SK-N-SH (cell line): ENCODE data around the gene MND1. TPM values are rescaled to one million over a fixed set of nuclear protein-coding genes. Genes with fewer than 3 reads are reported as not detected.

Source experiments
- CTCF ChIA-PET: fragments of 300-600, 350-600 bp; formaldehyde crosslinking; extraction: SDS; loops from one replicate; lab custom pipeline; 2021; lab: Yijun Ruan, JAX
- POLR2A ChIA-PET: fragments of 350-600 bp; sonication (Branson Sonifier 250); formaldehyde crosslinking; extraction: SDS; loops from one replicate; lab custom pipeline; 2020; ENCODE audit warnings: antibody characterized with exemption, inconsistent platforms; lab: Yijun Ruan, JAX
- DNase-seq: peaks from one replicate; pipeline ENCODE4 v3.0.0; 2012
- H2AFZ ChIP-seq: fragments of 200-600 bp; sonication (generic); 2 replicates; pipeline ENCODE4 v1.8.1; 2016; ENCODE audit warnings: antibody characterized with exemption, mild to moderate bottlenecking, low read depth
- H3F3A ChIP-seq: fragments of 200-600 bp; sonication (generic); replicated peaks from 2 replicates; pipeline ENCODE3; 2016; ENCODE audit warnings: antibody characterized with exemption, mild to moderate bottlenecking; ENCODE audit not compliant: insufficient read depth
- H3K27ac ChIP-seq, 2 experiments: fragments of 200-500 bp in 1 of 2; fragments of 200-600 bp in 1 of 2; sonication (Bioruptor generic) in 1 of 2; sonication (generic), shearing (Covaris generic) in 1 of 2; 2 replicates each; pipeline versions ENCODE4 v1.5.1 to v1.6.1; 2014 to 2016; ENCODE audit warnings: low read depth in 2 of 2, inconsistent platforms in 1 of 2, low read length in 1 of 2, mild to moderate bottlenecking in 1 of 2, mixed read lengths in 1 of 2
- H3K27me3 ChIP-seq: fragments of 200-600 bp; sonication (generic), shearing (Covaris generic); 2 replicates; pipeline ENCODE4 v1.6.1; 2016; ENCODE audit warnings: mixed run types; ENCODE audit not compliant: insufficient read depth
- H3K36me3 ChIP-seq, 2 experiments: fragments of 200-500 bp in 1 of 2; fragments of 200-600 bp in 1 of 2; sonication (Bioruptor generic) in 1 of 2; sonication (generic) in 1 of 2; replicated peaks in 1 of 2; 2 replicates each; pipeline versions ENCODE3 to v1.5.1; 2014 to 2016; ENCODE audit warnings: low read length in 1 of 2, mild to moderate bottlenecking in 1 of 2; ENCODE audit not compliant: insufficient read depth in 2 of 2, control insufficient read depth in 1 of 2
- H3K4me1 ChIP-seq, 2 experiments: fragments of 200-500 bp in 1 of 2; fragments of 200-600 bp in 1 of 2; sonication (Bioruptor generic) in 1 of 2; sonication (generic), shearing (Covaris generic) in 1 of 2; 2 replicates each; pipeline versions ENCODE4 v1.5.1 to v1.6.1; 2014 to 2016; ENCODE audit warnings: low read depth in 1 of 2, low read length in 1 of 2, mixed run types in 1 of 2; ENCODE audit not compliant: insufficient read depth in 2 of 2, control insufficient read depth in 1 of 2
- H3K4me2 ChIP-seq: fragments of 200-600 bp; sonication (generic), shearing (Covaris generic); 2 replicates; pipeline ENCODE4 v1.6.1; 2017; ENCODE audit warnings: mixed run types
- H3K4me3 ChIP-seq, 2 experiments: fragments of 200-500 bp in 1 of 2; fragments of 200-600 bp in 1 of 2; sonication (Bioruptor generic) in 1 of 2; sonication (generic), shearing (Covaris generic) in 1 of 2; 2 replicates each; pipeline versions ENCODE4 v1.5.1 to v1.8.1; 2014 to 2016; ENCODE audit warnings: low read depth in 2 of 2, inconsistent platforms in 1 of 2, low read length in 1 of 2, mild to moderate bottlenecking in 1 of 2, mixed read lengths in 1 of 2, moderate library complexity in 1 of 2
- H3K79me2 ChIP-seq: fragments of 200-600 bp; sonication (generic); 2 replicates; pipeline ENCODE4 v1.8.1; 2017; ENCODE audit warnings: mild to moderate bottlenecking; ENCODE audit not compliant: insufficient read depth
- H3K9ac ChIP-seq: fragments of 200-600 bp; sonication (generic); 2 replicates; pipeline ENCODE4 v1.6.1; 2017; ENCODE audit warnings: mixed run types
- H3K9me2 ChIP-seq: fragments of 200-600 bp; sonication (generic); 2 replicates; pipeline ENCODE4 v1.6.1; 2017; ENCODE audit warnings: mixed run types
- H3K9me3 ChIP-seq: fragments of 200-600 bp; sonication (generic); 2 replicates; pipeline ENCODE4 v1.6.1; 2017; ENCODE audit warnings: mixed run types, mild to moderate bottlenecking, moderate library complexity
- H4K20me1 ChIP-seq: fragments of 200-600 bp; sonication (generic); 2 replicates; pipeline ENCODE4 v1.6.1; 2017; ENCODE audit warnings: mild to moderate bottlenecking, mixed run types; ENCODE audit not compliant: insufficient read depth
- ELF1 ChIP-seq: IDR thresholded peaks from 2 replicates; pipeline ENCODE4 v1.4.0; 2012
- EP300 ChIP-seq, 2 experiments: IDR thresholded peaks; 2 replicates each; pipeline versions ENCODE4 v1.4.0 to v1.6.1; 2012; ENCODE audit warnings: borderline replicate concordance in 1 of 2, low read depth in 1 of 2, low read length in 1 of 2
- EZH2phosphoT487 ChIP-seq: fragments of 200-600 bp; sonication (generic); IDR thresholded peaks from 2 replicates; pipeline ENCODE4 v1.6.1; 2017; ENCODE audit warnings: low read depth, mixed run types, mild to moderate bottlenecking, antibody characterized with exemption, moderate library complexity, borderline replicate concordance
- FOXM1 ChIP-seq: IDR thresholded peaks from 2 replicates; pipeline ENCODE4 v1.4.0; 2012; ENCODE audit warnings: low read depth, mild to moderate bottlenecking
- GATA2 ChIP-seq: sonication (generic); formaldehyde crosslinking; IDR thresholded peaks from 2 replicates; pipeline ENCODE4 v1.5.0; 2020; ENCODE audit warnings: mild to moderate bottlenecking, missing genetic modification reagents
- IRF3 ChIP-seq: fragments of 150-350 bp; IDR thresholded peaks from 2 replicates; pipeline ENCODE4 v1.6.1; 2016; ENCODE audit warnings: mild to moderate bottlenecking, low read depth, low read length
- JUND ChIP-seq: IDR thresholded peaks from 2 replicates; pipeline ENCODE4 v1.4.0; 2012
- MAX ChIP-seq: IDR thresholded peaks from 2 replicates; pipeline ENCODE4 v1.4.0; 2012; ENCODE audit warnings: low read depth
- MEF2A ChIP-seq: IDR thresholded peaks from 2 replicates; pipeline ENCODE4 v1.4.0; 2012; ENCODE audit warnings: low read depth, borderline replicate concordance
- MXI1 ChIP-seq: IDR thresholded peaks from 2 replicates; pipeline ENCODE4 v1.6.1; 2012; ENCODE audit warnings: mild to moderate bottlenecking, low read depth, low read length, improper control_type of control experiment
- NFIC ChIP-seq: IDR thresholded peaks from 2 replicates; pipeline ENCODE4 v1.4.0; 2012; ENCODE audit warnings: borderline replicate concordance
- PBX3 ChIP-seq: IDR thresholded peaks from 2 replicates; pipeline ENCODE4; 2012
- POLR2AphosphoS5 ChIP-seq: IDR thresholded peaks from 2 replicates; pipeline ENCODE4 v1.6.1; 2012; ENCODE audit warnings: low read depth, low read length
- RAD21 ChIP-seq: IDR thresholded peaks from 2 replicates; pipeline ENCODE4 v1.6.1; 2012; ENCODE audit warnings: mild to moderate bottlenecking, low read length
- SIN3A ChIP-seq: IDR thresholded peaks from 2 replicates; pipeline ENCODE4 v1.6.1; 2012; ENCODE audit warnings: low read depth, mild to moderate bottlenecking, low read length, moderate library complexity, borderline replicate concordance
- SMC3 ChIP-seq: IDR thresholded peaks from 2 replicates; pipeline ENCODE4 v1.6.1; 2012; ENCODE audit warnings: low read depth, low read length, improper control_type of control experiment
- TEAD4 ChIP-seq: IDR thresholded peaks from 2 replicates; pipeline ENCODE4 v1.4.0; 2012; ENCODE audit warnings: mild to moderate bottlenecking, borderline replicate concordance; ENCODE audit not compliant: insufficient read depth
- WGBS: methylation state at CpG from one replicate; pipeline ENCODE4 v1.1.6; 2017; ENCODE audit warnings: low lambda C conversion rate; 5-methylcytosine and 5-hydroxymethylcytosine counted together
- polyA plus RNA-seq, 3 experiments: library from polyadenylated mRNA; depleted of rRNA; stranded (reverse); fragments of >200 nt; gene quantifications; 2 replicates each; pipeline ENCODE4 v1.2.3, GENCODE V29; 2012
- TF ChIP-seq, protein P1 (sequence below): IDR thresholded peaks from 2 replicates; pipeline ENCODE4 v1.4.0; 2012; ENCODE audit warnings: low read depth, borderline replicate concordance

The MND1 gene
- polyA plus RNA-seq, 1 of the 3 experiments (the other 2 are of a cell fraction) = 2.4 TPM

DNA sequence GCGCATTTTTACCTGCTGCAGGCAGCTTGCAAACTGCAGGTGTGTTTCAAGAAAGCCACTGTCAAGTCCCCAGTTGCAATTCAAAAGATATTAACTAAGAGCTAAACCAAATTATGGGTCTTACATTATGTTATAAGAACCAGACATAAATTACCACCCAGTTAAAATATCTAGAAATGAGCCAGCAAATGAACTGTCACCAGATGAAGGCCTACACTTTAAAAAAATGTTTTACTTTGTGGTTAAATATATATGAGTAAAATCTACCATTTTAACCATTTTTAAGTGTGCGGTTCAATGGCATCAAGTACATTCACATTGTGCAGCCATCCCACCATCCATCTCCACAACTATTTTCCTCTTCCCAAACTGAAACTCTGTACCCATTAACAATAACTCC lies 89.7 kb downstream of the MND1 start:
- CTCF ChIA-PET = interaction anchor here (1.1 kb wide), 1 partner anchor 25 kb away, joined by 3 read pairs; no protein-coding TSS in a partner anchor
- WGBS = 71% methylated on average over 2 of the region's 2 CpGs
- H3K9me2 ChIP-seq = no peaks in the 10 kb centered on the region

More for the DNA sequence above, 89.7 kb downstream of the MND1 start:
- no peak overlapping the region for H3K27ac ChIP-seq
- H3K9me3 ChIP-seq = no peaks in the 10 kb centered on the region
- H4K20me1 ChIP-seq = no peaks in the 10 kb centered on the region
- no peak for DNase-seq
- H3K9ac ChIP-seq = no peak overlapping the region
- TF ChIP-seq TEAD4 (no peak), POLR2AphosphoS5 (no peak), EZH2phosphoT487 (no peak), RAD21 (no peak), MXI1 (no peak), PBX3 (no peak), IRF3 (no peak), MEF2A (no peak), NFIC (no peak), JUND (no peak), FOXM1 (no peak), SMC3 (no peak), ELF1 (no peak), EP300 (IDR thresholded peaks at IDR 0.05; ENCODE audit: borderline replicate concordance in 1 of 2, low read depth in 1 of 2, low read length in 1 of 2) (no peak), MAX (no peak), SIN3A (no peak), GATA2 (CRISPR knock-in tag) (no peak)
- TF ChIP-seq, protein P1, sequence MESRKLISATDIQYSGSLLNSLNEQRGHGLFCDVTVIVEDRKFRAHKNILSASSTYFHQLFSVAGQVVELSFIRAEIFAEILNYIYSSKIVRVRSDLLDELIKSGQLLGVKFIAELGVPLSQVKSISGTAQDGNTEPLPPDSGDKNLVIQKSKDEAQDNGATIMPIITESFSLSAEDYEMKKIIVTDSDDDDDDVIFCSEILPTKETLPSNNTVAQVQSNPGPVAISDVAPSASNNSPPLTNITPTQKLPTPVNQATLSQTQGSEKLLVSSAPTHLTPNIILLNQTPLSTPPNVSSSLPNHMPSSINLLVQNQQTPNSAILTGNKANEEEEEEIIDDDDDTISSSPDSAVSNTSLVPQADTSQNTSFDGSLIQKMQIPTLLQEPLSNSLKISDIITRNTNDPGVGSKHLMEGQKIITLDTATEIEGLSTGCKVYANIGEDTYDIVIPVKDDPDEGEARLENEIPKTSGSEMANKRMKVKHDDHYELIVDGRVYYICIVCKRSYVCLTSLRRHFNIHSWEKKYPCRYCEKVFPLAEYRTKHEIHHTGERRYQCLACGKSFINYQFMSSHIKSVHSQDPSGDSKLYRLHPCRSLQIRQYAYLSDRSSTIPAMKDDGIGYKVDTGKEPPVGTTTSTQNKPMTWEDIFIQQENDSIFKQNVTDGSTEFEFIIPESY = no peak
- H3K27me3 ChIP-seq = no peaks in the 10 kb centered on the region
- H3K79me2 ChIP-seq = no peaks in the 10 kb centered on the region
- no peak overlapping the region for H3K4me2 ChIP-seq
- no peak overlapping the region for H3K4me3 ChIP-seq
- H3K4me1 ChIP-seq = no peaks in the 10 kb centered on the region
- no peaks in the 10 kb centered on the region for H3F3A ChIP-seq
- no peak overlapping the region for H2AFZ ChIP-seq
- POLR2A ChIA-PET = no interaction called here
- H3K36me3 ChIP-seq = no peaks in the 10 kb centered on the region
